Measurements from ENCODE around the gene PLXDC2.

PLXDC2 gene

GRCh38 chr10:20065814-20066213 lies 249.6 kb downstream of the PLXDC2 start:
- DNase-seq: no peak

GRCh38 chr10:20073167-20073566 lies 256.9 kb downstream of the PLXDC2 start:
- DNase-seq: no peak

- DNase-seq: no peak
Measured at GRCh38 chr10:20075713-20076112, 259.5 kb downstream of the PLXDC2 start.

DNA sequence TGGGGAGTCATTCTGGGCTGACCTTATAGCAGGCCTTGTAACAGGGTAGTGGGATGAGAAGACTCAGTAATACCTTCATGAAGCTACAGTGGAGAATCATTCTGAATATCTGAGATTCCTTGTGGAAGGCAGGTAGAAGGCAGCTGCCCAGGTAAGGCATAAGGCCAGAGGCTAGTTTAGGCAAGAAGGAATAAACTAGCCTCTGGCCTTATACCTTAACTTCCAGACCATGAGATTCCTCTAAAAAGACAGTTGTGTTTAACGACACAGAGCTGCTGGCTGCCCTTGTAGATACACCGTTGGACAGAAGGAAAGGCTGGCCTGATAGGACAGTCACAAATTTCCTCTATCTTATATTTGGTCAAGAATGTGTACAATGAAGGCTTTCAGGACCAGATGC lies 268.2 kb downstream of the PLXDC2 start:
- DNase-seq: no peak

- DNase-seq: no peak
Measured at GRCh38 chr10:20085115-20085514, 268.9 kb downstream of the PLXDC2 start.

DNA sequence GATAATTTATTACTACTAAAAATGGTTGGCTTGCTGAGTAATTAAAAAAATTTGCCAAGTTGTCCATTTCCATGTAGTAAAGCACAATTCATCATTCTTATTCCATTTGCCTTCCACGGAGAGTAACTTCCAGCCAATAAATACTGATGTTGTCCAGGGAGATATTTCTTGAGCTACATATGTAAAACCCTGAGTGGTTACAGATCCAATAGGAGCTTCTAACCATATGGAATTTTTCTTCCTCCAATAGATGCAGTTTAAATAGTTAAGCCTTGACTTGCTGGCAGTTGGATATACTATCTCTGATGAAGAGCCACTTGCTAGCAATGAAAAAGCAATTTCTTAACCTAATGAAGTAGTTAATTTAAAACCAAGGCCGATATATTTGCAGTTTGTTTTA lies 271.1 kb downstream of the PLXDC2 start:
- DNase-seq: no peak

DNA sequence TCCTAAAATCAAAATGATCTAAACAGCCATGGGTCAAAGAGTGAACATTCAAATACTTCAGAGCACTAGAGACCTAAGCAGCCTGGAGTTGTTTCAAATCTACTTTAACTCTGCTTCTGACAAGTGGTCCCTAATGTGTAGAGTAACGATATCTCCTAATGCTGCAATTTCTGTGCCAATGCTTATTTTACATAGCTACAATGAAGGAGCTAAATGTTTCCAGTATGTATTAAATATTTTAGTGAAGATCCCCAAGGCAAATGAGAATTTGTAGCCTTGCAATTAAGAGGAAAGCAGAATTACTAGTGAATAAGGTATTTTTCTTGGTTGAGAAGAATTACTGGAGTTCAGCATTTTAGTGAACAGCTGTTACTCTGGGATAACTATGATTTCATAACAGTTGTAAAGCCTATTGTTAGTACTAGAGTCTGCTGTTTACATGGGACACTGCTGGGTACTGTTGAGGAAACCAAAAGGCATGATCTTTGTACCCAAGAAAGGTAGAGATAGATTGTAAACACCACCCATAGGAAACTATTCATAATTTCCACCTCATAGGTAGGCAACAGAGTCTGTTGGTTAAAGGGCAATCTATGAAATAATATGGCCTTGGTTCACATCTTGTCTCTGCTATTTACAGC lies 271.9 kb downstream of the PLXDC2 start:
- DNase-seq: no peak

GRCh38 chr10:20089879-20090278 lies 273.6 kb downstream of the PLXDC2 start:
- DNase-seq: no peak

GRCh38 chr10:20090831-20091230 lies 274.6 kb downstream of the PLXDC2 start:
- DNase-seq: no peak

- DNase-seq: no peak
Measured at GRCh38 chr10:20091698-20092097, 275.5 kb downstream of the PLXDC2 start.

GRCh38 chr10:20093600-20093999 lies 277.4 kb downstream of the PLXDC2 start:
- no peak for DNase-seq

GRCh38 chr10:20094226-20094976 lies 278.2 kb downstream of the PLXDC2 start:
- no peak for DNase-seq

DNA sequence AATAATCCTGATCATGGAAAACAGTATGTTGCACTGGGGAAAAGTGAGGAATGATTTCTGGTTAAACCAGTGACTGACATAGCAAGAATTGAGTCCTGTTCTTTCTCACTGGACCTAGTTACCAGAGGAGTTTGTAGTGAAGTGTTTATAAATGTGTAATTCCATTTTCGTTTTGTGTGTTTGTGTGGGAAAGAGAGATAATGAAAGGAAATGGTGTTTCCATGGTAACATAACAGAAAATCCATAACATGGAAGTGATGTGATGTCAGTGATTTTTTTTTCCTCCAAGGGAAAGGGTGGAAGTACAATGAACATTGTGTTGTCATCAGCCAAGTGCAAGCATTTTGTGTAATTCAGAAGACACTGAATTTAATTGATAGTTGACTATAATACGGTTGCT lies 283.9 kb downstream of the PLXDC2 start:
- DNase-seq: no peak

- no peak for DNase-seq
Measured at GRCh38 chr10:20105236-20105635, 289.0 kb downstream of the PLXDC2 start.

DNA sequence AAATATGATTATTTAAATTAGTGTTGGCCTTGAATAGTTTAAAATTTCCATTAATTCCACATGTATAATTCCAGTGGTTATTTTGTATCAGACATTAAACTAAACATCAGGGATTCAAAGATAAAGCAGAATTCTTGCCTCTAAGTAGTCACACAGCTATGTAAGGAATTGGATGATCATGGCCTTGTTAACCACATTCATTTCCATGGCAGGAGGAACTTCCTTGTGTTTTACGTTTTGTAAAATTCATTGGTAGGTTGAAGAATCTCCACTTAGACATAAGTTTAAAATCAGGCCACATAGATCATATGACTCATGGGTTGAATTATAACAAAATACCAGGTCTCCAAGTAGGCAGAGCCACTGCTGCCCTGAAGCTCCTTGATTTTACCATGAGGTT lies 289.7 kb downstream of the PLXDC2 start:
- no peak for DNase-seq

DNA sequence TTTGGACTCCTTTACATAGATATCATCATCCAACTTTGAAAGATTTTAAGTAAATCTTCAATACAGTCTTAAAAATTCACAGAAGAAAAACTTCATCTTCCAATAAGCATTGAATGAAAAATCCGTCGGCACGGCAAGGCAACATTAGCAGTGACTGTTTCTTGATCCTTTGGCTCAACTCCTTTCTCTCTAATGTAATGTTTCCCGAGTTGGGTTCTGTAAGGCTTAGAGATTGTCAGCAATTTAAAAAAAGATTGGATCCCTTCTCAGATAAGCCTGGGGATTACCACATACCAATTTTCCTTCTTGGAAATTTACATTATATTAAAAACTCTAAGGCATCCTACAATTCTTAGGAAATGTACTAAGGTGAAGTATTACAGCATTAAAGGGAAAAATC lies 291.8 kb downstream of the PLXDC2 start:
- DNase-seq: no peak

DNA sequence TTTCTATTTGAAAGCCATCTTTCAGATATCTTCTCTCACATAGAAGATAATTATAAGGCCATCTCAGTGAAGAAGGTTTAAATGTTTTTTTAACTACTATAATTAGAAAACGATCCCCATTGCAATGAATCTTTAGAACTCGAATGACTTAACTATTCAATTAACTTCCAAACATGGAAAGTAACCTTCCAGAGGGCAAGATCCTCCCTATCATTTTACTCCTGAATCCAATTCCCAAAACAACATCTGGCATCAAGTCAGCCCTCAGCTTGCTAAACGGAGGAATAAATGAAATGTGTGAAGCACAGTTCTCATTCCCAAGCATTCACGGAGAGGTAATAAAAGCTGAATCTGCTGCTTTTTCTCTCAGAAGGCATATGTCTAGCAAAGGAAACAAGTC lies 293.4 kb downstream of the PLXDC2 start:
- no peak for DNase-seq

GRCh38 chr10:20110125-20111100 lies 294.2 kb downstream of the PLXDC2 start:
- no peak for DNase-seq

DNA sequence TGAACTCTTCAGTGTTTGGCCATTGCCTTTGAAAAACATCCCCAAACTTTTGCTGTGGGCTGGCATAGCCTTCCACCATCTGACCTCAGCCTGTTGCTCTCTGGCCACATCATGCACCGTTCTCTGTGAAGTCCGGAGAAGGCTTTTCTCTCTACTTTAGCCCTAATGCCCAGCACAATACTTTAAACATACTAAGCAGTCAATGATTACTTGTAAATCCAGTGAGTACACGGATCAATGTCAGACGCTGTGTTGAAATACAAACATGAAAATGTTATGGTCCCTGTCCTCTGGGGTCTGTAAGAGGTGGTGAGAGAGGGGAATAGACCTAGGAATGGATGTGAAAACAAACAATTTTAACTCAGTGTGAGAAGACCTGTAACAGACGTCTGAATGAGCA lies 297.9 kb downstream of the PLXDC2 start:
- no peak for DNase-seq

DNA sequence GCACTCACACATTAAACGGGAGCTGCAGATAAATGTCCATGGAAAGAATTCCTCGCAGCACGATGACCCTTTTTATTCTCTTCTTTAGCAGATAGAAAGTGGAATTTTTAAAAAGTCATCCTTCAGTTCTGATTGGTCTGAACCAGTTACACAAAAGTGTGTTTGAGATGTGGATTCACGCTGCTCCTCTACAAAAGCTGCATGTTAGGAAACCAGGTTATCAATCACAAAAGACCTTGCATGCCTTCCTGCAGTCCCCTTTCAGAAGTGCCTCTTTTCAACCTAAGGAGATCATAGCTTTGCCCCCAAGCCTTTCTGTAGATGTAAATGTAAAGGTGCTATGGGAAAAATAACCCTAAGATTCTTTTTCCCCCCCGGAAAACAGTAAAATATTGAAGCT lies 299.7 kb downstream of the PLXDC2 start:
- DNase-seq: no peak

- DNase-seq: no peak
Measured at GRCh38 chr10:20117471-20117870, 301.2 kb downstream of the PLXDC2 start.

- DNase-seq: no peak
Measured at GRCh38 chr10:20118119-20118518, 301.9 kb downstream of the PLXDC2 start.

DNA sequence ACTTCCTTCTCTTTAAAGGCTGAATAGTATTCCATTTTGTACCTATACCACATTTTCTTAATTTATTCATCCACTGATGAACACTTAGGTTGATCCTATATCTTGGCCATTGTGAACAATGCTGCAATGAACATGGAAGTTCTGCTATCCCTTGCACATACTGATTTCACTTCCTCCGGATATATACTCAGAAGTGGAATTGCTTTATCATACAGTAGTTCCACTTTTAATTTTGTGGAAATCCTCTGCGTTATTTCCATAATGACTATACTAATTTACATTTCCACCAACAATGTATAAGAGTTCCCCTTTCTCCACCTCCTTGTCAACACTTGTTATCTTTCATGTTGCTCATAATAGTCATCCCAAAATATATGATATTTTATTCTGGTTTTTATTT lies 312.6 kb downstream of the PLXDC2 start:
- DNase-seq: no peak

DNA sequence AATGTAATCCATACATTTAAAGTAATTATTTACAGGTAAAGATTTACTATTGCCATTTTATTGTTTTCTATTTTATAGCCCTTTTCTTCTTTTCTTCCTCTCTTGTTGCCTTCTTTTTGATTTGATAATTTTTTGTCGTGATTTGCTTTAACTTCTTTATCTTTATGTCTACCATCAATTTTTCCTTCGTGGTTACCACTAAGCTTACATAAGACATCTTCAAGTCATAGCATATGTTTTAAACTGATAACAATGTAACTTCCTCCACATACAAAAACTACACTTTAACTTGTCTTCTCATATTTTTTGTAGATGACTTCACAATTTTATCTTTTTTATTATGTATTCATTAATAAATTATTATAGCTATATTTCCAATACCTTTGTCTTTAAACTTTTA lies 316.6 kb downstream of the PLXDC2 start:
- no peak for DNase-seq

All from GF-D8 (cell line).